NCI-H128 (cell line): ENCODE results near the gene CBX3.
"Not testable (repeated sequence)": the region's sequence is repeated elsewhere in the genome, so short reads cannot be mapped to it uniquely, and the experiment has no call there.

Experiments
- DNase-seq: peaks from one replicate; lab custom pipeline; 2025; ENCODE audit not compliant: unreplicated experiment; lab: John Stamatoyannopoulos, UW

The CBX3 gene

GRCh38 chr7:26169271-26169670 is 32.3 kb upstream of the CBX3 start:
- DNase-seq: no peak

GRCh38 chr7:26170663-26171062 is 30.9 kb upstream of the CBX3 start:
- DNase-seq: no peak

DNA sequence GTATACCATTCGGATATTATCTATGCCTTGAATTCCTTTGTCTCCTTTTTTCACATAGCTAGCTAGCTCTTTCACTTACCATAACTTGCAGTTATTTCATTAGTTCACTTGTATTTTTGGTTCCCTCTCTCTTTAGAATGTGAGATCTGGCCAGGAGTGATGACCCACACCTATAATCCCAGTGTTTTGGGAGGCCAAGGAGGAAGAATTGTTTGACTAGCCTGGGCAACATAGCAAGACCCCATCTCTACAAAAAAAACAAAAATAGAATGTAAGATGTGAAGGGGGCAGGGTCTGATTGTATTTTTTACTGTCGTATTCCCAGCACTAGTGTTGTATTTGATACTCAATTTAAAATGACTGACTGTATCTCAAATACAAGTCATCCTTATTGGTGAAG is 29.9 kb upstream of the CBX3 start:
- no peak for DNase-seq

- no peak for DNase-seq
Observed at GRCh38 chr7:26172048-26172447, 29.5 kb upstream of the CBX3 start.

- not testable (repeated sequence) for DNase-seq
Observed at GRCh38 chr7:26175903-26176302, 25.6 kb upstream of the CBX3 start.

GRCh38 chr7:26176696-26177095 is 24.8 kb upstream of the CBX3 start:
- DNase-seq: not testable (repeated sequence)

- not testable (repeated sequence) for DNase-seq
Observed at GRCh38 chr7:26177269-26177668, 24.3 kb upstream of the CBX3 start.

GRCh38 chr7:26178272-26178960 is 23.1 kb upstream of the CBX3 start:
- DNase-seq: no peak

- DNase-seq: no peak
Observed at GRCh38 chr7:26179422-26179821, 22.1 kb upstream of the CBX3 start.

- DNase-seq: no peak
Observed at GRCh38 chr7:26179826-26180497, 21.6 kb upstream of the CBX3 start.

- no peak for DNase-seq
Observed at GRCh38 chr7:26180792-26181198, 20.8 kb upstream of the CBX3 start.

- no peak for DNase-seq
Observed at GRCh38 chr7:26181474-26182227, 19.9 kb upstream of the CBX3 start.

DNA sequence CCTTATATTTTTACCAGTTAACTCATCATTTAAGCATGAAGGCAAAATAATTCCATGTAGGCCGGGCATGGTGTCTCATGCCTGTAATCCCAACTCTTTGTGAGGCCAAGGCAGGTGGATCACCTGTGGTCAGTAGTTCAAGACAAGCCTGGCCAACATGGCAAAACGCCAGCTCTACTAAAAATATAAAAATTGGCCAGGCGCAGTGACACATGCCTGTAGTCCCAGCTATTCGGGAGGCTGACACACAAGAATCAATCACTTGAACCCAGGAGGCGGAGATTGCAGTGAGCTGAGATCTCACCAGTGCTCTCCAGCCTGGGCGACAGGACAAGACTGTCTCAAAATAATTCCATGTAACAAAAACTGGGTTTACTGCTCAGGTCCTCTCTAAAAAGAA is 19.3 kb upstream of the CBX3 start:
- DNase-seq: no peak

DNA sequence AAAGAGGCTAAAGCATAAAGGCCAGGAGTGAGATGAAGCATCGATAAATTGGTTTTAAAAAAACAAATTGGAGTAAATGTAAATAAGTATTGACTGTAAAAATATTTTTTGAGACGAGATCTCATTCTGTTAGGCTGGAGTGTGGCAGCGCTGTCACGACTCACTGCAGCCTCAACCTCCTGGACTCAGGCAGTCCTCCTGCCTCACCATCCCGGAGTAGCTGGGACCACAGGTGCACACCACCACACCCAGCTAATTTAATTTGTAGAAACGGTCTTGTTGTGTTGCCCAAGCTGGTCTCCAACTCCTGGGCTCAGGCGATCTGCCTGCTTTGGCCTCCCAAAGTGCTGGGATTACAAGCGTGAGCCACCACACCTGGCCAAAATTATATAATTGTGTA is 18.8 kb upstream of the CBX3 start:
- no peak for DNase-seq

DNA sequence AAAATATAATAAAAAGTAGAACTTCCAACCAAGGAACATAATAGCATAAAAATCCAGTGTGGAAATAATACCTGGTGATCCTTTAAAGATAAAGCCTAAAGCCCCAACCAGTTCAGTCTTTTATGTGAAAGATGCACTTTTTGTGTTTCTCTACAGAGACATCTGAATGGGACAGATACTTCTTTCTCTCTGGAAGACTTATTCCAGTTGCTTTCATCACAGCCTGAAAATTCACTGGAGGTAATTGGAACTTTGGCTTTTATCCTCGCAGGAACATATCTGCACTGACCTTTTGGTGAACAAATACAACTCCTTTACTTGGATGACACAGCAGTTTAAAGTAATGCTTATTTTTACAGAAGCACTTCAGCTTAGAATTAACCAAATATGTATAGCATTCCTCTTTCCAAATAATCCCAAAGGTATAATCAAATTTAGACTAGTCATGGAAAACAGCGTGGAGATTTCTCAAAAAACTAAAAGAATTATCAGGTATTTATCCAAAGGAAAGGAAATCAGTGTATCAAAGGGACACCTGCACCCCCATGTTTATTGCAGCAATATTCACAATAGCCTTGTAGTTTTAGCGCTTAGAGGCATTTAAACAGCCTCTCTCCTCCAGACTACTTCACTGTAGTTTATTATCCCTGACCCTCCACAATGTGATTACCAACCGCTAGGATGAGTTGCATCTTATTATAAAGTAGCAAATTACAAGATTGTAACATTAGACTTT is 17.8 kb upstream of the CBX3 start:
- DNase-seq: no peak

DNA sequence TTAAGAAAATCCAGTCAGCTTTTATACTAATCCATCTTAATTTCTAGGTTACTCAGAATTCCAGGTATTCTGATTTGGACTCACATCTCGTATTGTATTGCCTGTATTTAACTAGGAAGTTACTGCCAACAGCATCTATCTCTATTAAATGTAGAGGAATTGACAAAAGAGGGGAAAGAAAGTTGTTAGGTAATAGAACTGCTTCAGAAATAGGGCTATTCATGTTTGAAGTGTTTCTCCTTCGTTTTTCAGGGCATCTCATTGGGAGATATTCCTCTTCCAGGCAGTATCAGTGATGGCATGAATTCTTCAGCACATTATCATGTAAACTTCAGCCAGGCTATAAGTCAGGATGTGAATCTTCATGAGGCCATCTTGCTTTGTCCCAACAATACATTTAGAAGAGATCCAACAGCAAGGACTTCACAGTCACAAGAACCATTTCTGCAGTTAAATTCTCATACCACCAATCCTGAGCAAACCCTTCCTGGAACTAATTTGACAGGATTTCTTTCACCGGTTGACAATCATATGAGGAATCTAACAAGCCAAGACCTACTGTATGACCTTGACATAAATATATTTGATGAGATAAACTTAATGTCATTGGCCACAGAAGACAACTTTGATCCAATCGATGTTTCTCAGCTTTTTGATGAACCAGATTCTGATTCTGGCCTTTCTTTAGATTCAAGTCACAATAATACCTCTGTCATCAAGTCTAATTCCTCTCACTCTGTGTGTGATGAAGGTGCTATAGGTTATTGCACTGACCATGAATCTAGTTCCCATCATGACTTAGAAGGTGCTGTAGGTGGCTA is 17.1 kb upstream of the CBX3 start:
- not testable (repeated sequence) for DNase-seq

GRCh38 chr7:26185131-26185843 is 16.3 kb upstream of the CBX3 start:
- DNase-seq: no peak

DNA sequence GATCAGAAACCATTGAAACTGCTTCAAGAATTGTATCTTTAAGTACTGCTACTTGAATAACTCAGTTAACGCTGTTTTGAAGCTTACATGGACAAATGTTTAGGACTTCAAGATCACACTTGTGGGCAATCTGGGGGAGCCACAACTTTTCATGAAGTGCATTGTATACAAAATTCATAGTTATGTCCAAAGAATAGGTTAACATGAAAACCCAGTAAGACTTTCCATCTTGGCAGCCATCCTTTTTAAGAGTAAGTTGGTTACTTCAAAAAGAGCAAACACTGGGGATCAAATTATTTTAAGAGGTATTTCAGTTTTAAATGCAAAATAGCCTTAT is 15.7 kb upstream of the CBX3 start:
- DNase-seq: no peak

- no peak for DNase-seq
Observed at GRCh38 chr7:26186364-26187311, 14.9 kb upstream of the CBX3 start.
